HUDEP-2 (cell line): ENCODE results near the gene C3orf62.
"Not testable (repeated sequence)": the region's sequence is repeated elsewhere in the genome, so short reads cannot be mapped to it uniquely, and the experiment has no call there.

Source experiments
- DNase-seq, 76 experiments: peaks; one replicate each; lab custom pipeline; 2025; ENCODE audit not compliant: unreplicated experiment in 76 of 76; lab: John Stamatoyannopoulos, UW

The C3orf62 gene

GRCh38 chr3:49269443-49270155 lies 7.4 kb downstream of the C3orf62 start:
- DNase-seq = no peak

- no peak for DNase-seq
These were observed 10.5 kb downstream of the C3orf62 start for GRCh38 chr3:49266410-49267095.

GRCh38 chr3:49265661-49266386 lies 11.2 kb downstream of the C3orf62 start:
- no peak for DNase-seq

GRCh38 chr3:49263159-49263889 lies 13.7 kb downstream of the C3orf62 start:
- DNase-seq = no peak

GRCh38 chr3:49260806-49261324 lies 16.2 kb downstream of the C3orf62 start:
- no peak for DNase-seq

GRCh38 chr3:49257187-49257586 lies 19.8 kb downstream of the C3orf62 start:
- DNase-seq = no peak

GRCh38 chr3:49255718-49256511 lies 21.1 kb downstream of the C3orf62 start:
- DNase-seq = no peak

GRCh38 chr3:49255112-49255511 lies 21.9 kb downstream of the C3orf62 start:
- DNase-seq = no peak

- no peak for DNase-seq
These were observed 23.5 kb downstream of the C3orf62 start for GRCh38 chr3:49253512-49253911.

GRCh38 chr3:49248840-49249227 lies 28.2 kb downstream of the C3orf62 start:
- DNase-seq = no peak

- peak in 10 of 76 experiments; percentile 3 to 26 (median 9) for DNase-seq
These were observed 32.3 kb downstream of the C3orf62 start for GRCh38 chr3:49244581-49245205.

GRCh38 chr3:49240091-49240490 lies 36.9 kb downstream of the C3orf62 start:
- DNase-seq = not testable (repeated sequence)

- peak in 67 of 76 experiments; percentile 8 to 91 (median 45) for DNase-seq
These were observed 38.5 kb downstream of the C3orf62 start for GRCh38 chr3:49238274-49239127.

- DNase-seq = no peak
These were observed 39.7 kb downstream of the C3orf62 start for GRCh38 chr3:49237344-49237743.

GRCh38 chr3:49236226-49236625 lies 40.8 kb downstream of the C3orf62 start:
- no peak for DNase-seq

GRCh38 chr3:49228817-49229216 lies 48.2 kb downstream of the C3orf62 start:
- not testable (repeated sequence) for DNase-seq

GRCh38 chr3:49222002-49222401 lies 55.0 kb downstream of the C3orf62 start:
- DNase-seq = no peak

- not testable (repeated sequence) for DNase-seq
These were observed 56.0 kb downstream of the C3orf62 start for GRCh38 chr3:49220985-49221563.
